GM10266 (cell line): ENCODE data around the gene ALKBH2.

Experiments used
- DNase-seq: peaks from one replicate; pipeline ENCODE4 v3.0.0; 2012; ENCODE audit errors: extremely low spot score
- TF ChIP-seq, protein P1 (sequence below): IDR thresholded peaks from 2 replicates; pipeline ENCODE4 v1.5.1; 2012; ENCODE audit warnings: mild to moderate bottlenecking, low read depth; ENCODE audit not compliant: control insufficient read depth, insufficient read depth; ENCODE audit errors: missing control alignments

Gene ALKBH2

DNA sequence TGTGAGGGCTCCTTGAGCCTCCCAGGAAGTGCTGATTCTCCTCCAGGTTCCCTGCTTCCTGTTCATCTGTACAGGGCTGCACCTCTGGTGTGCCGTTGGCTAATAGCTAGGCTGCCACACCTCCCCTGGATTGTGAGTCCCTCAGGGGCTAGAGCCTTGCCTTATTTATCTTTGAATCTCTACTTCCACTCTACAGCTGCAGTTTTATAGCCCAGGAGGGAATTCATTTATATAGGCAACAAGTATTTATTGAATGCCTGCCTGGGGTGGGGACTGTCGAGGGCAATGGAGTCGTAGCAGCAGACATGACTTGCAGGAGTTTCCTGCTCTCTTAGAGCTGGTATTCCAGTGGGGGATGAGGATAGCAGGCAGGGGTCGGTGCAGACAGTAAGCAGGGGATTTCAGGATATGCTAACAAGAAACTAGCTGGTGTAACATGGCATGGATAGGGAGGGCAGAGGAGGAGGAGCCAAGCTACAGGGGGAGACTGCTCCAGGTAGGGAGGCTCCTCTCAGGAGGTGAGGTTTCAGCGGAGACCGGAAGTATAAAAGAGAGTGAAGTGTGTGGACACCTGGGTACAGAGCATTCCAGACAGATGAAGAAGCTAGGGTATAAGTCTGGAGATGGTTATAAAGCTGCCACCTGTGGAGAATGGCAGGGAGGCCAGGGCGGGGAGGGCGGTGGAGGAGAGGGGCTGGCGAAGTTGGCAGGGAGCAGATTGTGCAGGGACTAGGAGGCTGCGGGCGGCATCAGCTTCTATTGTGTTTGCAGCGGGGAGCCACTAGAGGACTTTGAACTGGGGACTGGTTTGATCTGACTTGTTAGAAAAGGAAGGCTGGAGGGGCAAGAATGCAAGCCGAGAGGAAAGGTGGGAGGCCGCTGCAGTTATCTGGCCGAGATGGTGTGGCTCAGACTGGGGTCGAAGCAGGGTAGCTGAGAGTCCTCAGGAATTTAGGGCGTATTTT lies 23.7 kb downstream of the ALKBH2 start:
- DNase-seq: no peak

GRCh38 chr12:109065853-109066193 lies 27.4 kb downstream of the ALKBH2 start:
- no peak for DNase-seq
- TF ChIP-seq, protein P1, sequence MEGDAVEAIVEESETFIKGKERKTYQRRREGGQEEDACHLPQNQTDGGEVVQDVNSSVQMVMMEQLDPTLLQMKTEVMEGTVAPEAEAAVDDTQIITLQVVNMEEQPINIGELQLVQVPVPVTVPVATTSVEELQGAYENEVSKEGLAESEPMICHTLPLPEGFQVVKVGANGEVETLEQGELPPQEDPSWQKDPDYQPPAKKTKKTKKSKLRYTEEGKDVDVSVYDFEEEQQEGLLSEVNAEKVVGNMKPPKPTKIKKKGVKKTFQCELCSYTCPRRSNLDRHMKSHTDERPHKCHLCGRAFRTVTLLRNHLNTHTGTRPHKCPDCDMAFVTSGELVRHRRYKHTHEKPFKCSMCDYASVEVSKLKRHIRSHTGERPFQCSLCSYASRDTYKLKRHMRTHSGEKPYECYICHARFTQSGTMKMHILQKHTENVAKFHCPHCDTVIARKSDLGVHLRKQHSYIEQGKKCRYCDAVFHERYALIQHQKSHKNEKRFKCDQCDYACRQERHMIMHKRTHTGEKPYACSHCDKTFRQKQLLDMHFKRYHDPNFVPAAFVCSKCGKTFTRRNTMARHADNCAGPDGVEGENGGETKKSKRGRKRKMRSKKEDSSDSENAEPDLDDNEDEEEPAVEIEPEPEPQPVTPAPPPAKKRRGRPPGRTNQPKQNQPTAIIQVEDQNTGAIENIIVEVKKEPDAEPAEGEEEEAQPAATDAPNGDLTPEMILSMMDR: no peak

More for the DNA sequence above, 23.7 kb downstream of the ALKBH2 start:
- TF ChIP-seq, protein P1: no peak

- TF ChIP-seq, protein P1: no peak
- DNase-seq: no peak
Measured at GRCh38 chr12:109065154-109065852, 28.0 kb downstream of the ALKBH2 start.

DNA sequence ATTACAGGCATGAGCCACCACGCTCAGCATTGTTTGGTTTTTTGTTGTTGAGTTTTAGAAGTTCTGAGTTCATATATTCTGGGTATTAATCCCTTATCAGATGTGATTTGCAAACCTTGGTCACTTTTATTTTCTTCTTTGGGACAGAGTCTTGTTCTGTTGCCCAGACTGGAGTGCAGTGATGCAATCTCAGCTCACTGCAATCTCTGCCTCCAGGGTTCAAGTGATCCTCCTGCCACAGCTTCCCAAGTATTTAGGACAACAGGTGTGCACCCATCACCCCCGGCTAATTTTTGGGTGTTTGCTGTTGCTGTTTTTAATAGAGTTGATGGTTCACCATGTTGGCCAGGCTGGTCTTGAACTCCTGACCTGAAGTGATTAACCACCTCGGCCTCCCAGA lies 29.1 kb downstream of the ALKBH2 start:
- TF ChIP-seq, protein P1: no peak
- DNase-seq: no peak

DNA sequence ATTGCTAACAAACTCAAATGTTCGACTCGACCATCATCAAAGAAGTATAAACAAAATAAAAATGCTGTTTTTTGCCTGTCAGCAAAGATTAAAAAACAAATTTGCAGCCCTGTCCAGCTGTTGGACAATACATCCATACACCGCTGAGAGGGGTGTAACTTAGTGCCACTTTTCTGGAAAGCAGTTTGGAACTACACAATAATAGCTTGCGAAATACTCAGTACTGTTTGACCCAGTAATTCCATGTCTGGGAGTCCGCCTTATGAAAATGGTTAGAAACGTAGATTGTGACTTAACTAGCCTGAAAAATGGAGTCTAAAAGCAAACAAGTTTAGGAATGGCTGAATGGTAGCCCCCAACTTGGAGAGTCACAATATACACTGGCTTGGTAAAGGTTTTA lies 34.5 kb downstream of the ALKBH2 start:
- DNase-seq: no peak
- TF ChIP-seq, protein P1: no peak

- no peak for DNase-seq
- TF ChIP-seq, protein P1: no peak
Measured at GRCh38 chr12:109057376-109057775, 35.9 kb downstream of the ALKBH2 start.

DNA sequence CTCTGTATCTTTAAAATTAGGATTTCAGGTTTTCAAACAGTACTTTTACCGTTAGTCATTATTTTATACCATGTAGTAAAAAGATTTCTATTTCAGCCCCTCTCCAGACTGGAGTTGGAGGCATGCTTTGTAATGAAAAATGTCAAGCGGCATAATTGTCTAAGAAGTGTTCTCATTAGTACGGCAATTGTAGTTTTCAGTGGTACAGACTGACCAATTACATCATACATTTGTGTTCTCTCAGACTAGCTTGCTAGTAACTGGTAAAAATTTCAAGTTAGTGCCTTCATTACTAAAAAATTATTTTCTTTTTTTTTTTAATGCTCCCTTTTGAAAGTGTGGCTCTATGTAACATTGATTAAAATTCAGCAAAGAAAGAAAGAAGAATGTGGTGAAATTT lies 36.4 kb downstream of the ALKBH2 start:
- TF ChIP-seq, protein P1: no peak
- DNase-seq: no peak
